Lower lobe of right lung (tissue), 2 donors: ENCODE data around the gene CCDC170. TPM values are rescaled to one million over a fixed set of nuclear protein-coding genes. Genes with fewer than 3 reads are reported as not detected.

Source experiments
- ATAC-seq, 2 donors: fragments of 200-7000 bp; cut with Tn5 transposase; one replicate each; pipeline ENCODE4 v1.9.1; 2020 to 2022; ENCODE audit warnings: mild to moderate bottlenecking in 2 of 2, moderate library complexity in 2 of 2
- DNase-seq: peaks from one replicate; pipeline ENCODE4 v3.0.0-alpha.2; 2020
- H3K27ac ChIP-seq: fragments of 200-600 bp; one replicate; pipeline ENCODE4 v1.8.0; 2022
- H3K27me3 ChIP-seq: fragments of 200-600 bp; one replicate; pipeline ENCODE4 v1.8.0; 2022; ENCODE audit warnings: low read depth
- H3K36me3 ChIP-seq: fragments of 200-600 bp; one replicate; pipeline ENCODE4 v1.8.0; 2022; ENCODE audit warnings: mild to moderate bottlenecking
- H3K4me1 ChIP-seq: fragments of 200-600 bp; one replicate; pipeline ENCODE4 v1.8.0; 2022
- H3K4me3 ChIP-seq: fragments of 200-600 bp; one replicate; pipeline ENCODE4 v1.8.0; 2022; ENCODE audit warnings: mild to moderate bottlenecking
- H3K9me3 ChIP-seq: fragments of 200-600 bp; one replicate; pipeline ENCODE4 v1.8.0; 2022
- CTCF ChIP-seq: fragments of 200-600 bp; IDR thresholded peaks from one replicate; pipeline ENCODE4 v1.8.0; 2022; ENCODE audit warnings: antibody characterized with exemption, mild to moderate bottlenecking
- intact Hi-C: fragments of 100-400 bp; cut with DNase I; formaldehyde crosslinking; loops from one replicate; pipeline ENCODE4 v1.11.0; 2022
- total RNA-seq: library from RNA; stranded (reverse); fragmentation: NEBNext Ultra II Directional; extraction: Animal tissue kit (Norgen Biotek cat#: 25700); gene quantifications from one replicate; pipeline ENCODE4 v1.2.1, GENCODE V29; 2021
- donor health status: DM: no; HTN: yes; CAD: no; lungs with severe emphysema.

Gene CCDC170
- total RNA-seq, 1 donor from 2014 or later: 5.4 TPM

- ATAC-seq: no peak
Observed at GRCh38 chr6:151629791-151630190, 136.0 kb downstream of the CCDC170 start.

DNA sequence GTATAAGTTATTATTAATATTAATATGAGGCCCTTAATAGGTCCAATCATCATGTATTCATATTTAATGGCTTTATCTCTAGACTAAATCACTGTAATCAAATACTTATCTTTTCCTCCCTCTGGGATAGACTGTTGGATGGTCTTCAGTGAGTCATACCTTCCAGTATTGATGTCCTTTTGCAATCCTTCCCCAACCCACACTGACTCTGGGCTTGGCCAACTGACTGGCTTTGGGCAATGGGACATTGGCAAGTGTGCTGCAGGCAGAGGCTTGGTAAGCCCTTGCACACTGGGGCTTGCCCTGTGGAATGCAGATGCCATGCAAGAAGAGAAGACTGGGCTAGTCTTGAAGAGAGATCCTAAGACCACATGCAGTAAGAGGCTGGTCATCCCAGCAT lies 136.6 kb downstream of the CCDC170 start:
- ATAC-seq: no peak

More at GRCh38 chr6:151629791-151630190, 136.0 kb downstream of the CCDC170 start:
- intact Hi-C loops: no loop called here
- DNase-seq: no peak
- H3K4me3 ChIP-seq: no peak overlapping the region
- H3K27ac ChIP-seq: no peak overlapping the region
- no peaks in the 10 kb centered on the region for H3K36me3 ChIP-seq
- H3K27me3 ChIP-seq: no peaks in the 10 kb centered on the region
- no peaks in the 10 kb centered on the region for H3K9me3 ChIP-seq
- TF ChIP-seq CTCF: no peak
- no peaks in the 10 kb centered on the region for H3K4me1 ChIP-seq

GRCh38 chr6:151630991-151631655 lies 137.3 kb downstream of the CCDC170 start:
- TF ChIP-seq CTCF: no peak
- Histone ChIP-seq H3K36me3 (no peaks in the 10 kb centered on the region), H3K4me1 (no peaks in the 10 kb centered on the region), H3K27me3 (no peaks in the 10 kb centered on the region), H3K4me3 (no peak overlapping the region), H3K27ac (no peak overlapping the region), H3K9me3 (no peaks in the 10 kb centered on the region)
- intact Hi-C loops: no loop called here
- DNase-seq (no peak), ATAC-seq (no peak)

More for the DNA sequence above, 136.6 kb downstream of the CCDC170 start:
- H3K27ac ChIP-seq: no peak overlapping the region
- H3K4me3 ChIP-seq: no peak overlapping the region
- H3K9me3 ChIP-seq: no peaks in the 10 kb centered on the region
- intact Hi-C loops: no loop called here
- no peaks in the 10 kb centered on the region for H3K36me3 ChIP-seq
- no peaks in the 10 kb centered on the region for H3K4me1 ChIP-seq
- no peaks in the 10 kb centered on the region for H3K27me3 ChIP-seq
- no peak for DNase-seq
- no peak for TF ChIP-seq CTCF

- no peak for ATAC-seq
- Histone ChIP-seq H3K4me1 (no peaks in the 10 kb centered on the region), H3K27me3 (no peaks in the 10 kb centered on the region), H3K9me3 (no peaks in the 10 kb centered on the region), H3K27ac (no peak overlapping the region), H3K4me3 (no peak overlapping the region), H3K36me3 (no peaks in the 10 kb centered on the region)
- no peak for TF ChIP-seq CTCF
- intact Hi-C loops: no loop called here
- no peak for DNase-seq
Observed at GRCh38 chr6:151632415-151632987, 138.7 kb downstream of the CCDC170 start.

DNA sequence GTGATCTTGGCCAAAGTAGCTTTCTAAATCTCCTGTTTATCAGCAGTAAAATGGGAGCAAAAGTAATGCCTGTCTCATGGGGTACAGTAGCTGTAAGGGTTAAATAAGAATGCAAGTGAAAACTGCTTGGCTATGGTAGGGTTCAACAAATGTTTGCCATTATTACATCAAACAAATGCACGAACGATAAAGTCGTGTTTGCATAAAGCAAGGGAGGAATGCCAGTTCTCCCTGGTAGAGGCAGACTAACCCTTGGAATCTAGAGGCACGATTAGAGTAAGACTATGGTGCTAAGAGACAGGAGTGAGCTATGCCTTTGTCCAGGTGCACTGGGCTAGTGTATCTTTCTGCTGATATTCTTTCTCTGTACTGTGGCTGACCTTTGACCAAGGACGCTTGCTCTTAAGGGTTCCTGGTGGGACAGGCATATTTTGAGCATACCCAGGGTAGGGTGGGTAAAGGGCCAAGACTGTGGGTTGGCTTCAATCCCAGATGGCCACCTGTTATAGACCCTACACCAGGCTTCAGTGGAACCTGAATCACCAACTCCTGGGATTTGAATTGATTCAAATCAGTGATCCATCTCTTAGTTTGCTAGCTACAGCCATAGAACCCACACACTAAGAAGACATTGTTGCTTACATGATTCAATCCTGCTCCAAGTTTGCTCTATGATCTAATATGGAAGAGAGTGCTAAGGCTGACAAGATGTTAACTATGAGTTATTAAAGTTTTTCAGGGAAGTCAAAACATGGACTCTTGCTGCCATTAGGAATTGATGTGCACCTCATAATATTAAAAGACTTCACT lies 139.9 kb downstream of the CCDC170 start:
- TF ChIP-seq CTCF: no peak
- intact Hi-C loops: no loop called here
- Histone ChIP-seq H3K9me3 (no peaks in the 10 kb centered on the region), H3K4me3 (no peak overlapping the region), H3K27me3 (no peaks in the 10 kb centered on the region), H3K36me3 (no peaks in the 10 kb centered on the region), H3K27ac (no peak overlapping the region), H3K4me1 (no peaks in the 10 kb centered on the region)
- DNase-seq (no peak), ATAC-seq (no peak)
